H1 (cell line): ENCODE measurements around the gene S100A16.

Source experiments
- CTCF ChIP-seq, 3 experiments: IDR thresholded peaks; 1 replicate in 2 of 3; 2 replicates in 1 of 3; pipeline versions ENCODE4 v1.5.1 to v1.6.1; 2011; ENCODE audit warnings: low read length in 3 of 3, mild to moderate bottlenecking in 3 of 3, inconsistent platforms in 2 of 3, low read depth in 1 of 3, moderate library complexity in 1 of 3; ENCODE audit not compliant: insufficient read depth in 1 of 3; ENCODE audit errors: control extremely low read depth in 1 of 3
- EP300 ChIP-seq, 2 experiments: IDR thresholded peaks; 1 replicate in 1 of 2; 2 replicates in 1 of 2; pipeline ENCODE4 v1.6.1; 2011 to 2012; ENCODE audit warnings: low read depth in 2 of 2, low read length in 2 of 2, mild to moderate bottlenecking in 2 of 2, borderline replicate concordance in 1 of 2, inconsistent platforms in 1 of 2, moderate library complexity in 1 of 2
- EZH2 ChIP-seq: fragments of 200-600 bp; sonication (generic); IDR thresholded peaks from 2 replicates; pipeline ENCODE4 v1.7.1; 2012; ENCODE audit warnings: low read depth, mild to moderate bottlenecking, moderate library complexity, low read length, inconsistent platforms; ENCODE audit not compliant: severe bottlenecking
- JUND ChIP-seq: IDR thresholded peaks from 2 replicates; pipeline ENCODE4 v1.6.1; 2011; ENCODE audit warnings: mild to moderate bottlenecking, improper control_type of control experiment, low read length
- MAFK ChIP-seq: IDR thresholded peaks from 2 replicates; pipeline ENCODE4 v1.6.1; 2012; ENCODE audit warnings: low read depth, mild to moderate bottlenecking, improper control_type of control experiment, low read length
- MAX ChIP-seq: IDR thresholded peaks from 2 replicates; pipeline ENCODE4 v1.6.1; 2012; ENCODE audit warnings: inconsistent platforms
- RFX5 ChIP-seq: IDR thresholded peaks from 2 replicates; pipeline ENCODE4 v1.6.1; 2011; ENCODE audit warnings: low read depth, low read length, improper control_type of control experiment, borderline replicate concordance
- USF2 ChIP-seq: IDR thresholded peaks from 2 replicates; pipeline ENCODE4 v1.6.1; 2011; ENCODE audit warnings: low read length, improper control_type of control experiment

DNA sequence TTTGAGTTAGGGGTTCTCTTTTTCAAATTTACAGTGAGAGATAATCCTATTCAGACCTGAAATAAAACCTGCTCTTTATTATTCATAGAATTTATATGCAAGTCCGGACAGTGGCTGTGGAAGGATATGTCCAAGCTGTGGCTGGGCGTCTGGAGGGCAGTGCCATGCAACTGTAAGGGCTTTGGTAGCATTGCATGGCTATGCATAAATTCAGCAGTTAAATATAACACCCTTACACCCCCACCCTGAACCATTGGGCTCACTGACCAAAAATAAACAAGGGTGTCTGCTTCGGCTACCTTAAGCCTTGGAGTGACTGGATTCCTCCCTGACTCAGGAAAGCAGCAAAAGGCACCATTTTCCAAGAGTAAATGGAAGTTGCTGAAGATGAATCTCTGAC lies 26.3 kb upstream of the S100A16 start:
- no peak for TF ChIP-seq CTCF (IDR thresholded peaks at IDR 0.05; ENCODE audit: control extremely low read depth in 1 of 3, insufficient read depth in 1 of 3, low read depth in 1 of 3, low read length in 3 of 3)
- TF ChIP-seq USF2, result no peak
- TF ChIP-seq MAFK, result no peak
- no peak for TF ChIP-seq EZH2
- no peak for TF ChIP-seq MAX
- no peak for TF ChIP-seq EP300 (IDR thresholded peaks at IDR 0.05; ENCODE audit: borderline replicate concordance in 1 of 2, low read depth in 2 of 2, low read length in 2 of 2)
- TF ChIP-seq JUND, result no peak
- no peak for TF ChIP-seq RFX5
